Mesenchymal stem cell (in vitro differentiated cells and primary cell): Measurements from ENCODE around the gene LIN7B.

Experiments used
- DNase-seq: peaks from one replicate; pipeline ENCODE4 v3.0.0-alpha.2; 2013
- H2AFZ ChIP-seq: one replicate; pipeline ENCODE4 v1.6.1; 2013; ENCODE audit warnings: low read depth, mild to moderate bottlenecking, control low read depth, inconsistent platforms, low read length, moderate library complexity
- H2AK5ac ChIP-seq: 2 replicates; pipeline ENCODE4 v1.6.1; 2013; ENCODE audit warnings: low read length, moderate library complexity, mild to moderate bottlenecking, inconsistent platforms; ENCODE audit not compliant: severe bottlenecking
- H2BK120ac ChIP-seq: one replicate; pipeline ENCODE4 v1.6.1; 2013; ENCODE audit warnings: low read depth, mild to moderate bottlenecking, inconsistent platforms, low read length, moderate library complexity
- H2BK12ac ChIP-seq, 2 experiments: one replicate each; pipeline ENCODE4 v1.6.1; 2013; ENCODE audit warnings: inconsistent platforms in 2 of 2, low read length in 2 of 2, mild to moderate bottlenecking in 2 of 2, moderate library complexity in 2 of 2, control low read depth in 1 of 2
- H2BK15ac ChIP-seq: one replicate; pipeline ENCODE4 v1.6.1; 2013; ENCODE audit warnings: mild to moderate bottlenecking, low read depth, inconsistent platforms; ENCODE audit not compliant: poor library complexity, severe bottlenecking
- H2BK5ac ChIP-seq: 2 replicates; pipeline ENCODE4 v1.6.1; 2013; ENCODE audit warnings: low read depth, mild to moderate bottlenecking, low read length, control low read depth, inconsistent platforms; ENCODE audit not compliant: poor library complexity, severe bottlenecking
- H3K14ac ChIP-seq, 2 experiments: one replicate each; pipeline ENCODE4 v1.6.1; 2013; ENCODE audit warnings: inconsistent platforms in 2 of 2, low read length in 2 of 2, control low read depth in 1 of 2, mild to moderate bottlenecking in 1 of 2, moderate library complexity in 1 of 2
- H3K18ac ChIP-seq, 2 experiments: one replicate each; pipeline ENCODE4 v1.6.1; 2013; ENCODE audit warnings: inconsistent platforms in 2 of 2, low read length in 2 of 2, control low read depth in 1 of 2, low read depth in 1 of 2, mild to moderate bottlenecking in 1 of 2
- H3K23ac ChIP-seq, 2 experiments: one replicate each; pipeline ENCODE4 v1.6.1; 2013; ENCODE audit warnings: inconsistent platforms in 2 of 2, low read length in 2 of 2, mild to moderate bottlenecking in 2 of 2, moderate library complexity in 2 of 2, control low read depth in 1 of 2
- H3K27ac ChIP-seq: 2 replicates; pipeline ENCODE4 v1.5.1; 2013; ENCODE audit warnings: mild to moderate bottlenecking, moderate library complexity, low read length, control low read depth, inconsistent platforms; ENCODE audit not compliant: poor library complexity, severe bottlenecking
- H3K27me3 ChIP-seq, 2 experiments: 2 replicates each; pipeline versions ENCODE4 v1.6.1 to v1.7.0; 2013; ENCODE audit warnings: low read length in 2 of 2, mild to moderate bottlenecking in 2 of 2, moderate library complexity in 2 of 2, control low read depth in 1 of 2, inconsistent platforms in 1 of 2; ENCODE audit not compliant: control insufficient read depth in 1 of 2, insufficient read depth in 1 of 2
- H3K36me3 ChIP-seq, 2 experiments: 2 replicates each; pipeline versions ENCODE4 v1.6.1 to v1.7.0; 2013; ENCODE audit warnings: low read length in 2 of 2, control low read depth in 1 of 2, inconsistent platforms in 1 of 2, low read depth in 1 of 2, mild to moderate bottlenecking in 1 of 2; ENCODE audit not compliant: insufficient read depth in 2 of 2, control insufficient read depth in 1 of 2
- H3K4ac ChIP-seq, 2 experiments: one replicate each; pipeline ENCODE4 v1.6.1; 2013; ENCODE audit warnings: inconsistent platforms in 2 of 2, low read length in 2 of 2, mild to moderate bottlenecking in 2 of 2, moderate library complexity in 2 of 2, control low read depth in 1 of 2, low read depth in 1 of 2
- H3K4me1 ChIP-seq: 2 replicates; pipeline ENCODE4 v1.6.1; 2013; ENCODE audit warnings: low read depth, low read length, control low read depth; ENCODE audit not compliant: control insufficient read depth, insufficient read depth
- H3K4me2 ChIP-seq: 2 replicates; pipeline ENCODE4 v1.6.1; 2013; ENCODE audit warnings: low read length, mild to moderate bottlenecking, inconsistent platforms; ENCODE audit not compliant: poor library complexity, severe bottlenecking
- H3K4me3 ChIP-seq, 2 experiments: 2 replicates each; pipeline versions ENCODE4 v1.5.1 to v1.7.0; 2013; ENCODE audit warnings: low read length in 2 of 2, mild to moderate bottlenecking in 2 of 2, control low read depth in 1 of 2, low read depth in 1 of 2; ENCODE audit not compliant: insufficient read depth in 1 of 2
- H3K79me1 ChIP-seq: replicated peaks from 2 replicates; pipeline ENCODE4 v1.6.1; 2013; ENCODE audit warnings: mild to moderate bottlenecking, control low read depth, low read length, inconsistent platforms; ENCODE audit not compliant: poor library complexity, severe bottlenecking
- H3K9ac ChIP-seq: 2 replicates; pipeline ENCODE4 v1.7.0; 2013; ENCODE audit warnings: mild to moderate bottlenecking, low read length, moderate library complexity
- H3K9me3 ChIP-seq: 2 replicates; pipeline ENCODE4 v1.7.0; 2013; ENCODE audit warnings: mild to moderate bottlenecking, low read length; ENCODE audit not compliant: control insufficient read depth
- H4K8ac ChIP-seq: one replicate; pipeline ENCODE4 v1.6.1; 2013; ENCODE audit warnings: inconsistent platforms, mild to moderate bottlenecking, low read length, moderate library complexity
- H4K91ac ChIP-seq: one replicate; pipeline ENCODE4 v1.6.1; 2013; ENCODE audit warnings: mild to moderate bottlenecking, low read length, inconsistent platforms
- WGBS: methylation state at CpG from one replicate; pipeline ENCODE4 v1.1.7; 2013; ENCODE audit warnings: mixed read lengths; 5-methylcytosine and 5-hydroxymethylcytosine counted together

Gene LIN7B

DNA sequence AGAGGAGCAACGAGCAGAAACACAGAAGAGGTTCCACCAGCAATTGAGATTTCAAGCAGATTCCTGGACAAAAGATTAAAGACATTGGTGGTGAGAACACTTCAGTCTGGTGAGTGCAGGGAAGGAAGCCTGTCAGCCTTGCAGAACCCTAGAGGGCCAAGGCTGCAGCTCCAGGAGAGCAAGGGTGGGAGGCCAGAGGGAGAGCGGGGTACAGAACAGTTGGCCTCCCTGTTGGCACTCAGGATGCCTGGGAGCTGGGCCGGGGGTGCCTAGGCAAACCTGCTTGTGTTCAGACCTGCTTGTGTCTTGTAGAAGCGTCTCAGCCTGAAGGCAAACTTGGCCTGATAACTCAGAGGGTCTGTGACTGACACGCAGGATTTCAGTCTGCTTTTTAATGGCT lies 5.1 kb upstream of the LIN7B start:
- Histone ChIP-seq H3K4me3 (no peak overlapping the region), H4K91ac (no peak overlapping the region), H3K4me1 (peaks cover 7% of the 10 kb centered on the region), H2AK5ac (no peak overlapping the region), H3K9me3 (no peaks in the 10 kb centered on the region), H2BK15ac (no peak overlapping the region), H3K18ac (no peak overlapping the region), H3K14ac (no peak overlapping the region), H3K79me1 (peaks cover 30% of the 10 kb centered on the region), H2AFZ (no peak overlapping the region), H3K27ac (no peak overlapping the region), H3K36me3 (peaks cover 57 to 59% of the 10 kb centered on the region in 2 experiments), H2BK12ac (no peak overlapping the region), H3K4ac (no peak overlapping the region), H3K27me3 (no peaks in the 10 kb centered on the region), H2BK120ac (no peak overlapping the region), H4K8ac (no peak overlapping the region), H3K23ac (peak overlapping the region in 1 of 2 experiments; percentile 41), H3K9ac (no peak overlapping the region), H2BK5ac (no peak overlapping the region), H3K4me2 (no peak overlapping the region)
- DNase-seq: no peak
- 81% methylated on average over 4 of the region's 5 CpGs for WGBS

DNA sequence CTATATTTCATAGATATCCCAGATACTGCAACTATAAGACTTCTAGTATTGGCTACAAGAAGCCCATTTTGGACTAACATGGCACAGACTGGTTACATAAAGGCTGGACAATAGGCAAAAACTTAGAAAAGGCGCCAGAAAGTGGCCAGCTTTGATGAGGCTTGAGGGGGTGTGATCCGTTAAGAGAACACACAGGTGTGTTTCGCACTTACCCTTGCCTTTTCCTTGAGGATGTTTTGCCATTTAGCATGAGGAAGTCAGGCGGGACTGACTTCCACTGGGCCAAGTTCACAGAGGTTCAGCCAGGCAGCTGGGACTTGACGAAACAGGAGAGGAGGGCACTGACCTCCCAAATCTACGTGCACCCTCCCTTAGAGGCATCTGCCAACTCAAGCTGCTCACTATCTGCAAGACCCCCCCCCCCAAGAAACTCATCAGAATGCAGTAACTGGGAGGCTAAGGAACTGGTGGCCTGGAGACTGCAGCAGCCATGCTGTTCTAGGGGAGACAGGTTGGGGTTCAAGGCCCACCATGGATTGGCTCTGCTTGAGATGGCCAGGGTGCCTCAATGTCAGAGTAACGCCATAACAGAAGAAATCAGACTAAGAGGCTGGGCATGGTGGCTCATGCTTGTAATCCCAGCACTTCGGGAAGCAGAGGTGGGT lies 4.5 kb upstream of the LIN7B start:
- Histone ChIP-seq H2AK5ac (no peak overlapping the region), H3K27me3 (no peaks in the 10 kb centered on the region), H3K4me1 (peaks cover 7% of the 10 kb centered on the region), H3K4me3 (no peak overlapping the region), H2BK120ac (no peak overlapping the region), H2BK5ac (no peak overlapping the region), H2BK12ac (no peak overlapping the region), H3K9ac (peak overlapping the region; percentile 63), H3K23ac (no peak overlapping the region), H3K79me1 (peaks cover 25% of the 10 kb centered on the region), H2AFZ (no peak overlapping the region), H3K14ac (no peak overlapping the region), H4K91ac (no peak overlapping the region), H3K18ac (no peak overlapping the region), H2BK15ac (no peak overlapping the region), H3K4me2 (no peak overlapping the region), H3K27ac (no peak overlapping the region), H3K36me3 (peaks cover 50 to 53% of the 10 kb centered on the region in 2 experiments), H4K8ac (no peak overlapping the region), H3K9me3 (no peaks in the 10 kb centered on the region), H3K4ac (no peak overlapping the region)
- WGBS: 95% methylated on average over 7 of the region's 8 CpGs
- no peak for DNase-seq

DNA sequence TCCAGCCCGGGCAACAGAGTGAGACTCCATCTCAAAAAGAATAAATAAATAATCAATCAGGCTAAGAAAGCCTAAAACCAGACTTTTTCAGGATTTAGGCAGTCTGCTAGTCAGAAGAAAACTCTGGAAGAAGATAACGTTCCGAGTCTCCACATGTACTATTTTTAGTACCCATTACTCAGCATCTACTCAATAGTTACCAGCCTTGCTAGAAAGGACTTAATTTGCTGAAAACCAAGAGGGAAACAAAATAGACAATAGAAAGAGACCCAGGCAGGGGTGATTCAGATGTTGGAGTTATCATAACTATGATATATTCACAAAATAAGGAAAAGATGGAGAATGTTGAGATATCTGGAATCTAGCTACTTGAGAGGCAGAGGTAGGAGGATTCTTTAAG lies 3.6 kb upstream of the LIN7B start:
- Histone ChIP-seq H2BK120ac (no peak overlapping the region), H3K9ac (peak overlapping the region; percentile 63), H3K36me3 (peaks cover 42 to 44% of the 10 kb centered on the region in 2 experiments), H3K14ac (no peak overlapping the region), H2BK5ac (no peak overlapping the region), H4K8ac (no peak overlapping the region), H3K4ac (no peak overlapping the region), H3K4me2 (no peak overlapping the region), H2AK5ac (no peak overlapping the region), H3K9me3 (no peaks in the 10 kb centered on the region), H2AFZ (no peak overlapping the region), H2BK15ac (no peak overlapping the region), H3K79me1 (peaks cover 23% of the 10 kb centered on the region), H2BK12ac (no peak overlapping the region), H3K23ac (no peak overlapping the region), H3K27ac (no peak overlapping the region), H3K27me3 (no peaks in the 10 kb centered on the region), H3K4me3 (no peak overlapping the region), H3K18ac (no peak overlapping the region), H4K91ac (no peak overlapping the region), H3K4me1 (peaks cover 11% of the 10 kb centered on the region)
- 32% methylated on average over 3 of the region's 3 CpGs for WGBS
- peak; percentile 63 for DNase-seq

DNA sequence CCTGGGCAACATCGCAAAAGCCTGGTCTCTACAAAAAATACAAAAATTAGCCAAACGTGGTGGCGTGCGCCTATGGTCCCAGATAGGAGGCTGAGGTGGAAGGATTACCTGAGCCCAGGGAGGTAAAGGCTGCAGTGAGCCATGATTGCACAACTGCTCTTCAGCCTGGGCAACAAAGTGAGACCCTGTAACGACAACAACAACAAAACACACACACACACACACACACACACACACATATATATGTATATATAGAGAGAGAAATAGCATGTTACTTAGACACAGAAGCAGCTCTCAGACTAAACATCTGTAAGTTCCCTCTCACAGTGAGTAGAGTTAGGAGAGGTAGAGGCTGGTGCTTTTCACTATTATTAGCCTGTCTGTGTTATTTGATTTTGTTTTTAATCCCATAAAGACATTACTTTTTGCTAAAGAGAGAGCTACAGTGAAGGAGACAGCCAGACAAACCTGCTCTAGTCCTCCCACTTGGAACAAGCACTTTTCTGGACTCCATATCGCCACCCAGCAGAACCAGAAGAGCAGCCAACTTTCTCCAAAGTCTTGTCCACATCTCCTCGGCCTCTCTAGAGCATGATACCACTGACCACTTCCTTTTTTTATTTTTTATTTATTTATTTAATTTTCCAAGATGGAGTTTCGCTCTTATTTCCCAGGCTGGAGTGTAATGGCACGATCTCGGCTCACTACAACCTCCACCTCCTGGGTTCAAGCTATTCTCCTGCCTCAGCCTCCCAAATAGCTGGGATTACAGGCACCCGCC lies 2.8 kb upstream of the LIN7B start:
- no peak overlapping the region for H2AK5ac ChIP-seq
- no peak overlapping the region for H2BK120ac ChIP-seq
- H3K9me3 ChIP-seq: no peaks in the 10 kb centered on the region
- H2BK5ac ChIP-seq: no peak overlapping the region
- no peak overlapping the region for H3K4me3 ChIP-seq
- H2BK15ac ChIP-seq: no peak overlapping the region
- H3K18ac ChIP-seq: no peak overlapping the region
- no peak overlapping the region for H3K4me2 ChIP-seq
- H3K14ac ChIP-seq: no peak overlapping the region
- H3K27ac ChIP-seq: no peak overlapping the region
- H3K9ac ChIP-seq: no peak overlapping the region
- peaks cover 17% of the 10 kb centered on the region for H3K79me1 ChIP-seq
- H4K8ac ChIP-seq: no peak overlapping the region
- DNase-seq: no peak
- H3K4me1 ChIP-seq: peaks cover 10% of the 10 kb centered on the region
- no peaks in the 10 kb centered on the region for H3K27me3 ChIP-seq
- H4K91ac ChIP-seq: no peak overlapping the region
- 95% methylated on average over 9 of the region's 11 CpGs for WGBS
- no peak overlapping the region for H3K23ac ChIP-seq
- H3K36me3 ChIP-seq: peaks cover 36 to 40% of the 10 kb centered on the region in 2 experiments
- H2AFZ ChIP-seq: no peak overlapping the region
- no peak overlapping the region for H2BK12ac ChIP-seq
- no peak overlapping the region for H3K4ac ChIP-seq
